ENCODE measurements around the gene ASXL2. TPM values are rescaled to one million over a fixed set of nuclear protein-coding genes. Genes with fewer than 3 reads are reported as not detected.

ASXL2 gene
- total RNA-seq, 2 donors from 2014 or later = 28.6 to 32.7 TPM

GRCh38 chr2:25688236-25688635 lies 190.1 kb downstream of the ASXL2 start:
- no peak overlapping the region for H3K27ac ChIP-seq
- TF ChIP-seq, protein P1, sequence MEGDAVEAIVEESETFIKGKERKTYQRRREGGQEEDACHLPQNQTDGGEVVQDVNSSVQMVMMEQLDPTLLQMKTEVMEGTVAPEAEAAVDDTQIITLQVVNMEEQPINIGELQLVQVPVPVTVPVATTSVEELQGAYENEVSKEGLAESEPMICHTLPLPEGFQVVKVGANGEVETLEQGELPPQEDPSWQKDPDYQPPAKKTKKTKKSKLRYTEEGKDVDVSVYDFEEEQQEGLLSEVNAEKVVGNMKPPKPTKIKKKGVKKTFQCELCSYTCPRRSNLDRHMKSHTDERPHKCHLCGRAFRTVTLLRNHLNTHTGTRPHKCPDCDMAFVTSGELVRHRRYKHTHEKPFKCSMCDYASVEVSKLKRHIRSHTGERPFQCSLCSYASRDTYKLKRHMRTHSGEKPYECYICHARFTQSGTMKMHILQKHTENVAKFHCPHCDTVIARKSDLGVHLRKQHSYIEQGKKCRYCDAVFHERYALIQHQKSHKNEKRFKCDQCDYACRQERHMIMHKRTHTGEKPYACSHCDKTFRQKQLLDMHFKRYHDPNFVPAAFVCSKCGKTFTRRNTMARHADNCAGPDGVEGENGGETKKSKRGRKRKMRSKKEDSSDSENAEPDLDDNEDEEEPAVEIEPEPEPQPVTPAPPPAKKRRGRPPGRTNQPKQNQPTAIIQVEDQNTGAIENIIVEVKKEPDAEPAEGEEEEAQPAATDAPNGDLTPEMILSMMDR (IDR thresholded peaks at IDR 0.05) = no peak
- H3K9me3 ChIP-seq = no peaks in the 10 kb centered on the region
- H3K4me3 ChIP-seq = no peak overlapping the region
- no peak overlapping the region for H3K9ac ChIP-seq (ENCODE audit: low read depth in 2 of 2, low read length in 2 of 2)
- H3K27me3 ChIP-seq = no peaks in the 10 kb centered on the region
- intact Hi-C loops (cut with DNase I) = no loop called here
- no peaks in the 10 kb centered on the region for H3K4me1 ChIP-seq
- no peaks in the 10 kb centered on the region for H3K36me3 ChIP-seq
- no peak for DNase-seq

DNA sequence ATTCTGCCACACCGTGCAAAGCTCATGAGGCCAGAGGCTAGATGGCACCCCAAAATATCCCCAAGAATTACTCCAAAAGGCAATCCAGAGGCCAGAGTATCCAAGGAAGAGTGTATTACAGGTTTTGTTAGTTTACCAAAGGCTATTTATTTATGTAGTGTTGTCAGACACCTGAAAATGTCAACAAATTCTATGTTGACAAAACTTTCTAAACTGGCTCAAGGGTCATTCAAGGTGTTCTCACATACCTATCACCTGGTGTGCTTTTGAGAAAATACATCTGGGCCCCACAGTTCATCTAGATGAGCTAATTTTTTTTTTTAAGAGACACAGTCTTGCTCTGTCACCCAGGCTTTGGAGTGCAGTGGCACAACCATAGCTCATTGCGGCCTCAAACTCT lies 192.5 kb downstream of the ASXL2 start:
- DNase-seq = no peak
- Histone ChIP-seq H3K36me3 (no peaks in the 10 kb centered on the region), H3K27ac (no peak overlapping the region), H3K9me3 (no peaks in the 10 kb centered on the region), H3K9ac (ENCODE audit: low read depth in 2 of 2, low read length in 2 of 2) (no peak overlapping the region), H3K27me3 (no peaks in the 10 kb centered on the region), H3K4me1 (no peaks in the 10 kb centered on the region), H3K4me3 (no peak overlapping the region)
- intact Hi-C loops (cut with DNase I) = no loop called here
- TF ChIP-seq, protein P1 (IDR thresholded peaks at IDR 0.05) = no peak

DNA sequence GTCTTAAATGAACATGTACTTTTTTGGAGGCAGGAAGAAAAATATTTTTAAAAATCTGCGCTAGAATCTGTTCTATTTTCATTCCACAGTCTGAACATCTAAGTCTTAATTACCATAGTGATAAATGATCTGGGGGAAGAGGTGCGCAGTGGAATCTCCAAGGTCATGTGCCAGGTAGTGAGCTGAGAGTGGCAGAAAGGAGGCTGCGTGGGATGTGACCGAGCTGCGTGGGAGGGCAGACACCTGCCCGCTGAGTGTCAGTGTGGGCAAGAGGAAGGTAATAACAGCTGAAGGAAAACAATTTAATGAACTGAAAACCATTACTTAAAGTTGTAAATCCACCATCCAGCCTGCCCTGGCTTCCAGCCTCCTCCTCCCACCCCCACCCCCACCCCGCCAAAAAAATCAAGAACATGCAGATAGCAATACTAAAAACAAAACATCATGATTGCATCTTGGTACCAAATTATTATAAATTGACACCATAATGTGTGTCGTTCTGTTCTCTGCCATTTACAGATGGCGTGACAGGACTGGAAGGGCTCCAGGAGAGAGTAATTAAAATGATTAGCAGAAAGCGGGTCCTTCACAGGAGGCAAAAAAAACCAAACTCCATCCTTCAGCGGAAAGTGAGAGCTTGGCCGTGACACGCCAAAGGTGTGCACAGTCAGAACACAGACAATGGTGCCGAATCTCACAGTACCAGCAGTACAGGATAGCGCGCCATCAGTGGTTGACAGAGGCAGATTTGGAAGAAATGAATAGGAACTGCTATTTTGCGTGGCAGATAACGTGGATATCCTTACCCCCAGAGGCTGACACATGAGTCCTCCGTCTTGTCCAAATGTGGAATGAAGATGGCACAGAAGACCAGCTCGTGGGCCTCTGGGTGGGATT lies 193.5 kb downstream of the ASXL2 start:
- H3K4me3 ChIP-seq = no peak overlapping the region
- no peak for DNase-seq
- TF ChIP-seq, protein P1 (IDR thresholded peaks at IDR 0.05) = no peak
- no peaks in the 10 kb centered on the region for H3K9me3 ChIP-seq
- no peaks in the 10 kb centered on the region for H3K27me3 ChIP-seq
- H3K27ac ChIP-seq = no peak overlapping the region
- intact Hi-C loops (cut with DNase I) = no loop called here
- no peak overlapping the region for H3K9ac ChIP-seq (ENCODE audit: low read depth in 2 of 2, low read length in 2 of 2)
- H3K36me3 ChIP-seq = no peaks in the 10 kb centered on the region
- H3K4me1 ChIP-seq = no peaks in the 10 kb centered on the region

Other genes starting within 250 kb of the ASXL2 start
- gene DTNB, start 204.9 kb downstream of the ASXL2 start, total RNA-seq = 1 to 10 TPM; 5.2 to 9.3 TPM
- 1 to 10 TPM; 4.0 to 4.2 TPM for gene KIF3C, start 104.0 kb upstream of the ASXL2 start, total RNA-seq
- gene RAB10, start 155.6 kb upstream of the ASXL2 start, total RNA-seq = 100 to 1,000 TPM; 195 to 206 TPM

Data from colonic mucosa (tissue), 4 donors.